GM12875 (cell line): Measurements from ENCODE around the gene PRKAG2.

Experiments used
- H3K4me3 ChIP-seq: one replicate; pipeline ENCODE4 v1.5.1; 2011; ENCODE audit warnings: low read depth, low read length, control low read depth
- TF ChIP-seq, protein P1 (sequence below): IDR thresholded peaks from 2 replicates; pipeline ENCODE4 v1.5.1; 2011; ENCODE audit warnings: low read depth, mild to moderate bottlenecking, control low read depth, inconsistent platforms, low read length, moderate library complexity, borderline replicate concordance; ENCODE audit not compliant: insufficient read depth

The PRKAG2 gene

DNA sequence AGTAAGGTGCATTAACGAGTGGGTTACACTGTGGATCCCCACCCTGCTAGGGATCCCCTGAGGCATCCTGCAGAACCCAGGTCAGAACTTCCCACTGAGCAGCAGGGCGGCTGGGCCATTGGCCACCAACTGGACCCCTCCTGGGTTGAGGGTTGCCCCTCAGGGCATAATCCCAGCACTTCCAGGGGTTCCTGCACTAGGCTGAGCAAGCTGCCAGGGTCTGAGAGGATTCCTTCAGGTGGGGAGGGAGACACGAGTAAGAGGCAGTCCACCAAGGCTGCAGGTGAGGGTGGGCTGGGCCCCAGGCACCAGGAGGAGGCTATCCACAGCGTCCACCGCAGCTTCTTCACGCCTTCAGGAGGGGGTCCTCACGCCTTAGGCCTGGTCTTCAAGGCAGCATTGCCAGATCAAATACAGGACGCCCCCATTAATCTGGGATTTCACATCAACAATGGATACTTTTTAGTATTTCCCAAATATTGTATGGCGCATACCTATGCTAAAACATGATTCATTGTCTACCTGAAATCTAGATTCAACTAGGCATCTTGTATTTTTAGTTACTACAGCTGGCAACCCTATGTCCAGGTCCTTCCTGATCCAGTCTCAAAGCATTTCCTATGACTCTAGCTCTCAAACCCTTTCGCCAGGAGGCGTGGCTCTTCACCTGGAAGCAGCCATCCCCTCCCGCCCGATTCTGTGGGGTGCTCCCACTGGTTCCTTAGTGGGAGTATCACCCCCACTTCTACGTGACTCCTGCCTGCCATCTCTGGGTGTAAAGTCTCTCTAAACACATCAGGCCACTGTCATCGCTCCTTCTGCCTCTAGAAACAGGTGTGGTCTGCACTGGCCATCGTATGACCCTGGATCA, 4.1 kb downstream of the PRKAG2 start:
- TF ChIP-seq, protein P1, sequence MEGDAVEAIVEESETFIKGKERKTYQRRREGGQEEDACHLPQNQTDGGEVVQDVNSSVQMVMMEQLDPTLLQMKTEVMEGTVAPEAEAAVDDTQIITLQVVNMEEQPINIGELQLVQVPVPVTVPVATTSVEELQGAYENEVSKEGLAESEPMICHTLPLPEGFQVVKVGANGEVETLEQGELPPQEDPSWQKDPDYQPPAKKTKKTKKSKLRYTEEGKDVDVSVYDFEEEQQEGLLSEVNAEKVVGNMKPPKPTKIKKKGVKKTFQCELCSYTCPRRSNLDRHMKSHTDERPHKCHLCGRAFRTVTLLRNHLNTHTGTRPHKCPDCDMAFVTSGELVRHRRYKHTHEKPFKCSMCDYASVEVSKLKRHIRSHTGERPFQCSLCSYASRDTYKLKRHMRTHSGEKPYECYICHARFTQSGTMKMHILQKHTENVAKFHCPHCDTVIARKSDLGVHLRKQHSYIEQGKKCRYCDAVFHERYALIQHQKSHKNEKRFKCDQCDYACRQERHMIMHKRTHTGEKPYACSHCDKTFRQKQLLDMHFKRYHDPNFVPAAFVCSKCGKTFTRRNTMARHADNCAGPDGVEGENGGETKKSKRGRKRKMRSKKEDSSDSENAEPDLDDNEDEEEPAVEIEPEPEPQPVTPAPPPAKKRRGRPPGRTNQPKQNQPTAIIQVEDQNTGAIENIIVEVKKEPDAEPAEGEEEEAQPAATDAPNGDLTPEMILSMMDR: no peak
- no peak overlapping the region for H3K4me3 ChIP-seq

DNA sequence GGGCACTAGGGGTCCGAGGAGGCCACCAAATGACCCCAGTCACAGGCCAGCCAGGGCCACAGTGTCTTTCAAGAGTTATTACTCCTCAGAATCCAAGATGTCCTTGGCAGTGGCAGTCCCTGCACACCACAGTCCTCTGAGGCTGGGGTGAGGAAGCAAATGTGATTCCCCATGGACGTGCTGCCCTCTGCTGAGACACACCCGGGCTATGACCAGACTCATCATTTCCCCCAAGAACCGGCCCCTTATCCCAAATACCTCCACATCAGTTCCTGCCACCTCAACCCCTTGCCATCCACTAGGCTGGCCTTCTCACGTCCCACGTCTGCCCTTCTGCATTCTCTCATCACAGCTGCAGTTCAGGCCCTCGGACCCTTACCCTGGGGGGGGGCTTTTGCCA, 5.0 kb downstream of the PRKAG2 start:
- TF ChIP-seq, protein P1: no peak
- no peak overlapping the region for H3K4me3 ChIP-seq

DNA sequence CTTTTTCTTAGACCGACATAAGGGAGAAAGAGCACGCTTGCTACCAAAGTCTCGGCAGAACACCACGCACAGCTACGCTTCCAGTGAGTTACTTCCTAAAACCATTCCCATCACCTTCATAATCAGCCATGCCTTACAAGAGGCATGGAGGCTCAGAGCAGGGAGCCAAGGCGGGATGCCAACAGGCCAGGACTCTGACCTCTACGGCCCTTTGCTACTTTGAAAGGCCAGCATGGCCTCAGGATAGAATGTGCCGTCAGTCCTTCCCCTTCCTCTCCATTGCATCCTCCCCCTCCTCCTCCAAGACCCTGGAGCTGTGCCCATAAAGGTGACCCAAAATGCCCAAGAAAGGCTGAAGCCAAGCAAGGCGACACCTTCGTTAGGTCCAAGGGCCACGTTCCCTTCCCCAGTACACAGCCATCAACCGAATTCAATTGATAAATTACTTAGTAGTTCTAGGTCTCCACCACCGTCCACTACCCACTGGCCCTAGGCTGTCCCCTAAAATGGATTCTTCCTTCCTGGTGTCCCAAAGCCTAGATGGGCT, 5.7 kb downstream of the PRKAG2 start:
- TF ChIP-seq, protein P1: no peak

DNA sequence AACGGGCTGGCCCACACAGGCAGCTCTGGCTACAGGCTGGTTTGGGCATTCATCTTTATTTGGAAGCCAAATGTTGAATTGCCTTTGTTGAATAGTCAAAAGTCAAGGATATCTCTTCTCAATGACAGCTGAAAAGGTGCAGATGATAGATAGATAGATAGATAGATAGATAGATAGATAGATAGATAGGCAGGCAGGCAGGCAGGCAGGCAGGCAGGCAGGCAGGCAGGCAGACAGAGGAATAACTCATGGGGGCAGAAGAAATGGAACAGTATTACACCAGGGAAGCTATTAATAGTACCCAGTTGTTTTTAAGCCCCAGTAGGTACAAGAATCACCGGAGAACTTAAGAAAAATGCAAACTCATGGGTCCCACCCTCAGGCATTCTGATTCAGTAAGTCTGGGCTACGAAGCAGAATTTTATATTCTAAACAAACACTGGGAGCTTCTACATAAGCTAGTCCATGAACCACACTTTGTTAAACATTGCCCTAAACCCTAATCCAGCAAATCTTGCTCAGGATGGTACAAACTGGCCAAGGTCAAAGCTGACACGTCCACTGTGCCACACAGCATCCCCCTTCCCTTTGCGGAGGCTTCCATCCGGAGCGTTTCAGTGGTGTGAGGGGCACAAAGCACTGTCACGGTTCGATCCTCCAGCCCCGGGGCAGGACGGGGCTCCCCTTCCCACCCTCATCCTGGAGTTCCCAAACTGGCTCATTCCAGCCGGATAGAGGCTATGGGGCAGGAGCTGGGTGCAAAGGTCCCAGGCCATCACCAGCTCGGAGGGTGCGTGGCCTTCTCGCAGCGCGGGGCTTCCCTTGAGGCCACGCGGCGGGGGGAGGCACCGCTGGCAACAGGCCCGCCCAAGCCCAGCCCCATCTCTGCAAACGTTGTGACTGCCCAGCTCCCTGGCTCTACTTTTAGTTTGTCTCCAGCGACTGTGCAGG, 6.7 kb downstream of the PRKAG2 start:
- TF ChIP-seq, protein P1: no peak
- no peak overlapping the region for H3K4me3 ChIP-seq

More for the DNA sequence above, 5.7 kb downstream of the PRKAG2 start:
- no peak overlapping the region for H3K4me3 ChIP-seq

DNA sequence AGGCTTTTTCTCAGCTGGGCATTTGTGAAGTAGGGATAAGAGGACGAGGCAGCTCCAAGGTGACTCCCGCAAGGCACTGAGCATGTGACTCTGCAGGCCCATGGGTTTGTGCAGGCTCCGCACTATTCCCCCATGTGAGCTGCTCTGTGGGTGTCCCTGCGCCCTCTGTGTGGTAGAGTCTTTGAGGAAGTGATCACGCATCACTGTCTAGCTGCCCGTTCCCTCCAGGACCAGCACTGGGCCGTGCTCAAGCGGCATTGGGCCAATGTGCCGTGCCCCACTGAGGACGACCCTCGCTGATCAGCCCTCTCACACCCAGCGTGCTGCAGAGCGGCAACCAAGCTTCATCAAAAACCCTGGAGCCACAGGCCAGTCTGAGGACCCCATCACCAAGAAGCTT, 7.5 kb downstream of the PRKAG2 start:
- TF ChIP-seq, protein P1: no peak
- no peak overlapping the region for H3K4me3 ChIP-seq

DNA sequence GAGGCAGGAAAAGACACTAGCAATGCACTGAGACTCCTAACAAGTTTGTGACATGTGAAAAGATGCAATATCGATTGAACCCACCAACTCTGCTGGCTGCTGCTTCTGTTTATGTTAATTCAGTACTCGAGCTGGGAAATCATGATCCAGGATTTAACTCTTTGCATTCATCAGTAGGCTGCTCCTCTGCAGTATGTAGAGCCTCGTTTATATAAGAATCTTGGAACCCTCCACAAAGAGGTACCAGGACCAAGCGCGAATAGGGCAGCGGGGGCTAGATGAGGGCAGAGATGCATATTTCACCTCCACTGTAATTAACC, 7.8 kb downstream of the PRKAG2 start:
- TF ChIP-seq, protein P1: no peak
- no peak overlapping the region for H3K4me3 ChIP-seq
